HCT116 (cell line): ENCODE measurements around the gene VPS45.

ENCODE experiments used
- CEBPB ChIP-seq: IDR thresholded peaks from 2 replicates; pipeline ENCODE4 v1.6.1; 2012; ENCODE audit warnings: low read depth
- EGR1 ChIP-seq: IDR thresholded peaks from 2 replicates; pipeline ENCODE4 v1.6.1; 2012; ENCODE audit warnings: low read depth
- EZH2phosphoT487 ChIP-seq: fragments of 200-600 bp; IDR thresholded peaks from 2 replicates; pipeline ENCODE4 v1.6.1; 2018; ENCODE audit warnings: antibody characterized with exemption, borderline replicate concordance
- SIN3A ChIP-seq: IDR thresholded peaks from 2 replicates; pipeline ENCODE4 v1.6.1; 2012; ENCODE audit warnings: low read depth
- TF ChIP-seq, protein P1 (sequence below), 3 experiments: fragments of 200-600 bp in 1 of 3; sonication (generic) in 1 of 3; IDR thresholded peaks in 2 of 3; conservative IDR thresholded peaks in 1 of 3; 2 replicates each; pipeline ENCODE4 v1.5.1; 2012 to 2017; ENCODE audit warnings: low read depth in 2 of 3, low read length in 2 of 3, antibody characterized with exemption in 1 of 3, borderline replicate concordance in 1 of 3, control low read depth in 1 of 3, mild to moderate bottlenecking in 1 of 3, mixed read lengths in 1 of 3, mixed run types in 1 of 3, moderate library complexity in 1 of 3; ENCODE audit not compliant: insufficient read depth in 1 of 3

- TF ChIP-seq, protein P1, sequence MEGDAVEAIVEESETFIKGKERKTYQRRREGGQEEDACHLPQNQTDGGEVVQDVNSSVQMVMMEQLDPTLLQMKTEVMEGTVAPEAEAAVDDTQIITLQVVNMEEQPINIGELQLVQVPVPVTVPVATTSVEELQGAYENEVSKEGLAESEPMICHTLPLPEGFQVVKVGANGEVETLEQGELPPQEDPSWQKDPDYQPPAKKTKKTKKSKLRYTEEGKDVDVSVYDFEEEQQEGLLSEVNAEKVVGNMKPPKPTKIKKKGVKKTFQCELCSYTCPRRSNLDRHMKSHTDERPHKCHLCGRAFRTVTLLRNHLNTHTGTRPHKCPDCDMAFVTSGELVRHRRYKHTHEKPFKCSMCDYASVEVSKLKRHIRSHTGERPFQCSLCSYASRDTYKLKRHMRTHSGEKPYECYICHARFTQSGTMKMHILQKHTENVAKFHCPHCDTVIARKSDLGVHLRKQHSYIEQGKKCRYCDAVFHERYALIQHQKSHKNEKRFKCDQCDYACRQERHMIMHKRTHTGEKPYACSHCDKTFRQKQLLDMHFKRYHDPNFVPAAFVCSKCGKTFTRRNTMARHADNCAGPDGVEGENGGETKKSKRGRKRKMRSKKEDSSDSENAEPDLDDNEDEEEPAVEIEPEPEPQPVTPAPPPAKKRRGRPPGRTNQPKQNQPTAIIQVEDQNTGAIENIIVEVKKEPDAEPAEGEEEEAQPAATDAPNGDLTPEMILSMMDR (IDR thresholded peaks at IDR 0.05 in 2 of 3, conservative IDR thresholded peaks at IDR 0.05 in 1 of 3; ENCODE audit: borderline replicate concordance in 1 of 3, insufficient read depth in 1 of 3, low read depth in 2 of 3, low read length in 2 of 3), result no peak
- no peak for TF ChIP-seq EZH2phosphoT487
- no peak for TF ChIP-seq EGR1
- no peak for TF ChIP-seq CEBPB
- no peak for TF ChIP-seq SIN3A
Observed at GRCh38 chr1:150068109-150068435, 496 bp downstream of the VPS45 start.
